ENCODE data around the gene ANXA6. TPM values are rescaled to one million over a fixed set of nuclear protein-coding genes. Genes with fewer than 3 reads are reported as not detected.
A peak's percentile ranks its signal among the peaks of the same experiment; 100 is the strongest.

The ANXA6 gene
- total and polyA plus RNA-seq, 9 of the 15 experiments (the other 6 are each of a cell fraction or from before 2014, with no cell fraction given): 0.70 to 13.2 (median 8.3) TPM

DNA sequence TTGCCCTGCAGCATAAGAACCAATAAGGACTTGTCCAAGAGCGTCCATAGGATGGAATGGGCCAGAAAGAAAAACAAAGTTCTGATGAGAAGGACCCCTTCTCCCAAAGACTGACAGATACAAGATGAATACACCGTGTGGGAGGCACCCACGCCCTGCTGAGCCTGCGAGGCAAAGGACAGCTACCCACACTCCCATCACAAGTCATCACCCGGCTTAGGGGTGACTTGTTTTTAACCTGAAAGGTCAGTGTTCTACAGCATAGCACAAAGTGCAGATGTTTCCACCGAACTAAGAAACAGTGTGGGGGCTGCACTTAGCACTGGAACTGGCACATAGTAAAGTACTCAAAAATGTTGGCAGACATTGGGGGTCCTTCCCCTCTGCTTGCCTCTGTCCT is 90.7 kb downstream of the ANXA6 start:
- ATAC-seq: no peak
- no TSS peak for BruUV-seq (replicated peaks)
- FAIRE-seq: no peak
- ChIA-PET CTCF (ENCODE audit: low intra/inter-chr PET ratio) (no interaction called here), POLR2A (no interaction called here)
- intact Hi-C loops (cut with micrococcal nuclease): no loop called here
- Histone ChIP-seq H3K4me2 (ENCODE audit: insufficient read depth, low read length) (no peak overlapping the region), H3K36me3 (ENCODE audit: control insufficient read depth, insufficient read depth, low read length) (peaks cover 39% of the 10 kb centered on the region), H2AFZ (ENCODE audit: low read depth, low read length) (no peak overlapping the region), H4K20me1 (replicated peaks; ENCODE audit: control insufficient read depth, insufficient read depth, low read length) (peaks cover 55% of the 10 kb centered on the region), H3K4me1 (replicated peaks in 1 of 2; ENCODE audit: control insufficient read depth in 2 of 2, insufficient read depth in 2 of 2, low read length in 2 of 2) (peaks cover 11 to 20% of the 10 kb centered on the region in 2 experiments), H3K9me1 (ENCODE audit: control insufficient read depth, insufficient read depth, low read length) (peaks cover 20% of the 10 kb centered on the region), H3K27me3 (ENCODE audit: control insufficient read depth in 2 of 2, insufficient read depth in 2 of 2, low read length in 2 of 2) (no peaks in the 10 kb centered on the region; a peak in 1 of 5 replicates), H3K79me2 (ENCODE audit: control insufficient read depth, insufficient read depth, low read length) (peaks cover 42% of the 10 kb centered on the region; the same call in 2 of the 3 replicates), H3K27ac (ENCODE audit: extremely low read depth, low read depth, low read length) (no peak overlapping the region), H3K9me3 (replicated peaks; ENCODE audit: control insufficient read depth, insufficient read depth, low read depth, low read length) (no peaks in the 10 kb centered on the region), H3K9ac (ENCODE audit: insufficient read depth in 1 of 2, low read depth in 2 of 2, low read length in 2 of 2) (peak overlapping the region in 1 of 2 experiments; percentile 12; a peak in 1 of 4 replicates), H3K4me3 (no peak overlapping the region)
- in situ Hi-C loops (cut with MboI): no loop called here
- 29% methylated on average over 6 of the region's 6 CpGs for WGBS (ENCODE audit: insufficient coverage, low coverage, missing lambda C conversion rate)
- no peak for DNase-seq (ENCODE audit: extremely low read depth in 1 of 4, low spot score in 3 of 4)
- TF ChIP-seq RBM14 (IDR thresholded peaks at IDR 0.05; ENCODE audit: borderline replicate concordance, insufficient read depth, low read depth, low read length) (no peak), ZBTB17 (CRISPR knock-in tag; IDR thresholded peaks at IDR 0.05) (no peak), GTF2E2 (tag; IDR thresholded peaks at IDR 0.05) (no peak), NELFE (IDR thresholded peaks at IDR 0.05; ENCODE audit: insufficient read depth, insufficient read length) (no peak), SREBF2 (CRISPR knock-in tag; IDR thresholded peaks at IDR 0.05) (no peak), ARID2 (IDR thresholded peaks at IDR 0.05) (no peak), ZNF436 (CRISPR knock-in tag; IDR thresholded peaks at IDR 0.05) (no peak), NFIX (CRISPR knock-in tag; IDR thresholded peaks at IDR 0.05; ENCODE audit: low read depth) (no peak), ZNF583 (CRISPR knock-in tag; IDR thresholded peaks at IDR 0.05) (no peak), NCOA4 (IDR thresholded peaks at IDR 0.05; ENCODE audit: partially characterized antibody) (no peak)
- TF ChIP-seq, protein P1, sequence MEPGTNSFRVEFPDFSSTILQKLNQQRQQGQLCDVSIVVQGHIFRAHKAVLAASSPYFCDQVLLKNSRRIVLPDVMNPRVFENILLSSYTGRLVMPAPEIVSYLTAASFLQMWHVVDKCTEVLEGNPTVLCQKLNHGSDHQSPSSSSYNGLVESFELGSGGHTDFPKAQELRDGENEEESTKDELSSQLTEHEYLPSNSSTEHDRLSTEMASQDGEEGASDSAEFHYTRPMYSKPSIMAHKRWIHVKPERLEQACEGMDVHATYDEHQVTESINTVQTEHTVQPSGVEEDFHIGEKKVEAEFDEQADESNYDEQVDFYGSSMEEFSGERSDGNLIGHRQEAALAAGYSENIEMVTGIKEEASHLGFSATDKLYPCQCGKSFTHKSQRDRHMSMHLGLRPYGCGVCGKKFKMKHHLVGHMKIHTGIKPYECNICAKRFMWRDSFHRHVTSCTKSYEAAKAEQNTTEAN (CRISPR knock-in tag; IDR thresholded peaks at IDR 0.05): no peak
- TF ChIP-seq, protein P2, sequence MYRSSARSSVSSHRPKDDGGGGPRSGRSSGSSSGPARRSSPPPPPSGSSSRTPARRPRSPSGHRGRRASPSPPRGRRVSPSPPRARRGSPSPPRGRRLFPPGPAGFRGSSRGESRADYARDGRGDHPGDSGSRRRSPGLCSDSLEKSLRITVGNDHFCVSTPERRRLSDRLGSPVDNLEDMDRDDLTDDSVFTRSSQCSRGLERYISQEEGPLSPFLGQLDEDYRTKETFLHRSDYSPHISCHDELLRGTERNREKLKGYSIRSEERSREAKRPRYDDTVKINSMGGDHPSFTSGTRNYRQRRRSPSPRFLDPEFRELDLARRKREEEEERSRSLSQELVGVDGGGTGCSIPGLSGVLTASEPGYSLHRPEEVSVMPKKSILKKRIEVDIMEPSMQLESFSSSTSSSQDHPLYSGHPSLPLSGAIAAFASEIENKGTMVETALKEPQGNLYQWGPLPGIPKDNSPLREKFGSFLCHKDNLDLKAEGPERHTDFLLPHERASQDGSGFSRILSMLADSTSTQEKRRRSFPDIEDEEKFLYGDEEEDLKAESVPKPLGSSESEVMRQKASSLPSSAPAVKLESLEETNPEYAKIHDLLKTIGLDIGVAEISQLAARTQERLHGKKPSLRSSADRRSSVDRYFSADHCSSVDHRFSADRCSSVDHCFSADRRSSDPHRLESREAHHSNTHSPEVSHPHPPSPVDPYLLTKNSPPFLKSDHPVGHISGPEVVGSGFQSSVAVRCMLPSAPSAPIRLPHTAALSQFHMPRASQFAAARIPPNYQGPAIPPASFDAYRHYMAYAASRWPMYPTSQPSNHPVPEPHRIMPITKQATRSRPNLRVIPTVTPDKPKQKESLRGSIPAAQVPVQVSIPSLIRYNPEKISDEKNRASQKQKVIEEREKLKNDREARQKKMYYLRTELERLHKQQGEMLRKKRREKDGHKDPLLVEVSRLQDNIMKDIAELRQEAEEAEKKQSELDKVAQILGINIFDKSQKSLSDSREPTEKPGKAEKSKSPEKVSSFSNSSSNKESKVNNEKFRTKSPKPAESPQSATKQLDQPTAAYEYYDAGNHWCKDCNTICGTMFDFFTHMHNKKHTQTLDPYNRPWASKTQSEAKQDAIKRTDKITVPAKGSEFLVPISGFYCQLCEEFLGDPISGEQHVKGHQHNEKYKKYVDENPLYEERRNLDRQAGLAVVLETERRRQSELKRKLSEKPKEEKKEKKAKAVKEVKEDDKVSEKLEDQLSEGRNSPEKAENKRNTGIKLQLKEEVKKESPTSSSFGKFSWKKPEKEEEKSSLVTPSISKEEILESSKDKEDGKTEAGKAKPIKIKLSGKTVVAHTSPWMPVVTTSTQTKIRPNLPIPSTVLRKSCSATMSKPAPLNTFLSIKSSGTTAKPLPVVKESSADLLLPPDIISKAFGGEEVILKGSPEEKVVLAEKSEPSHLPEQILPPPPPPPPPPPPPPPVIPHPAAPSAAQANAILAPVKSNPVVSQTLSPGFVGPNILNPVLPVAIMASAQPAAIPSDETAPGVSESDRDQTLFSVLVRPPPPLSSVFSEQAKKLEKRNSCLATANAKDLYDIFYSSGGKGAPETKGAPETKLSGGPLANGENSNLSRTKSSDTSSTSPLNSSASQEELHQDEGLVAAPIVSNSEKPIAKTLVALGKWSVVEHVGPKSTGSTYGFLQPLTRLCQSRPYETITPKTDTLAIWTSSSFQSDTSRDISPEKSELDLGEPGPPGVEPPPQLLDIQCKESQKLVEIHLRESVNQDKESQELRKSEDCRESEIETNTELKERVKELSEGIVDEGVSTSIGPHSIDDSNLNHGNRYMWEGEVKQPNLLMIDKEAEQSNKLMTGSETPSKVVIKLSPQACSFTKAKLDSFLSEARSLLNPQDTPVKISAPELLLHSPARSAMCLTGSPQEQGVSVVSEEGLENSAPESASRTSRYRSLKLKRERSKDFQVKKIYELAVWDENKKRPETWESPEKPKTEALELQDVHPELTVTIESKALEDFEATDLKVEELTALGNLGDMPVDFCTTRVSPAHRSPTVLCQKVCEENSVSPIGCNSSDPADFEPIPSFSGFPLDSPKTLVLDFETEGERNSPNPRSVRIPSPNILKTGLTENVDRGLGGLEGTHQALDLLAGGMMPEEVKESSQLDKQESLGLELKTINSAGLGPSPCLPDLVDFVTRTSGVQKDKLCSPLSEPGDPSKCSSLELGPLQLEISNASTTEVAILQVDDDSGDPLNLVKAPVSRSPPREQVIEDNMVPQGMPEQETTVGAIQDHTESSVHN (IDR thresholded peaks at IDR 0.05; ENCODE audit: borderline replicate concordance in 1 of 2, low read depth in 1 of 2): no peak
- TF ChIP-seq, protein P3, sequence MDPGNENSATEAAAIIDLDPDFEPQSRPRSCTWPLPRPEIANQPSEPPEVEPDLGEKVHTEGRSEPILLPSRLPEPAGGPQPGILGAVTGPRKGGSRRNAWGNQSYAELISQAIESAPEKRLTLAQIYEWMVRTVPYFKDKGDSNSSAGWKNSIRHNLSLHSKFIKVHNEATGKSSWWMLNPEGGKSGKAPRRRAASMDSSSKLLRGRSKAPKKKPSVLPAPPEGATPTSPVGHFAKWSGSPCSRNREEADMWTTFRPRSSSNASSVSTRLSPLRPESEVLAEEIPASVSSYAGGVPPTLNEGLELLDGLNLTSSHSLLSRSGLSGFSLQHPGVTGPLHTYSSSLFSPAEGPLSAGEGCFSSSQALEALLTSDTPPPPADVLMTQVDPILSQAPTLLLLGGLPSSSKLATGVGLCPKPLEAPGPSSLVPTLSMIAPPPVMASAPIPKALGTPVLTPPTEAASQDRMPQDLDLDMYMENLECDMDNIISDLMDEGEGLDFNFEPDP (CRISPR knock-in tag; IDR thresholded peaks at IDR 0.05): no peak
